Thyroid gland (tissue), 4 donors: ENCODE results near the gene LAMB3.

Experiments used
- CTCF ChIP-seq, 6 experiments: fragments of 200-600 bp in 3 of 6; fragments of 450-650 bp in 3 of 6; sonication (generic) in 3 of 6; IDR thresholded peaks; one replicate each; pipeline ENCODE4 v1.5.1; 2016 to 2019; ENCODE audit warnings: antibody characterized with exemption in 6 of 6, mild to moderate bottlenecking in 2 of 6, inconsistent platforms in 1 of 6, moderate library complexity in 1 of 6
- POLR2A ChIP-seq, 2 donors: fragments of 450-650 bp; IDR thresholded peaks; one replicate each; pipeline ENCODE4 v1.6.1; 2017; ENCODE audit warnings: antibody characterized with exemption in 2 of 2, mild to moderate bottlenecking in 2 of 2, moderate library complexity in 1 of 2

- TF ChIP-seq CTCF (IDR thresholded peaks at IDR 0.05) (no peak), POLR2A (IDR thresholded peaks at IDR 0.05) (no peak)
These were observed 44.9 kb upstream of the LAMB3 start for GRCh38 chr1:209697126-209697525.
